PC-9 (cell line): ENCODE data around the gene KCNJ6. TPM values are rescaled to one million over a fixed set of nuclear protein-coding genes. Genes with fewer than 3 reads are reported as not detected.

Experiments used
- BruUV-seq: library from RNA; stranded (reverse); fragments of 400-500 nt; replicated peaks from 2 replicates; lab custom pipeline; 2021; lab: Mats Ljungman, UMichigan
- CTCF ChIA-PET: fragments of 300-600 bp; sonication (Branson Sonifier 250); formaldehyde crosslinking; loops from one replicate; lab custom pipeline; 2022; ENCODE audit warnings: antibody characterized with exemption; lab: Charles Lee
- POLR2A ChIA-PET: fragments of 300-600 bp; sonication (Branson Sonifier 250); formaldehyde crosslinking; loops from one replicate; lab custom pipeline; 2022; ENCODE audit warnings: antibody characterized with exemption; ENCODE audit not compliant: unreplicated experiment; lab: Charles Lee
- DNase-seq, 2 experiments: peaks; one replicate each; pipeline versions ENCODE4 v3.0.0 to v3.0.0-alpha.2; 2015 to 2022; ENCODE audit warnings: mixed read lengths in 1 of 2
- H2AFZ ChIP-seq: fragments of 200-600 bp; sonication (generic); 2 replicates; pipeline ENCODE4 v1.8.1; 2017; ENCODE audit warnings: antibody characterized with exemption
- H3F3A ChIP-seq: fragments of 200-600 bp; sonication (generic); 2 replicates; pipeline ENCODE4 v1.8.1; 2017; ENCODE audit warnings: antibody characterized with exemption, mild to moderate bottlenecking, low read depth; ENCODE audit not compliant: insufficient read depth
- H3K27ac ChIP-seq: fragments of 200-600 bp; sonication (generic); 2 replicates; pipeline ENCODE4 v1.6.1; 2016; ENCODE audit warnings: mixed run types
- H3K27me3 ChIP-seq: fragments of 200-600 bp; sonication (generic); 2 replicates; pipeline ENCODE4 v1.6.1; 2016; ENCODE audit warnings: low read depth, mixed run types; ENCODE audit not compliant: insufficient read depth
- H3K36me3 ChIP-seq: fragments of 200-600 bp; sonication (generic); 2 replicates; pipeline ENCODE4 v1.6.1; 2016; ENCODE audit warnings: low read depth, mixed run types
- H3K4me1 ChIP-seq: fragments of 200-600 bp; sonication (generic); replicated peaks from 2 replicates; pipeline ENCODE4 v1.6.1; 2016; ENCODE audit warnings: mixed run types; ENCODE audit not compliant: insufficient read depth
- H3K4me2 ChIP-seq: fragments of 200-600 bp; sonication (generic); 2 replicates; pipeline ENCODE4 v1.6.1; 2017; ENCODE audit warnings: mixed run types
- H3K4me3 ChIP-seq: fragments of 200-600 bp; sonication (generic); 2 replicates; pipeline ENCODE4 v1.6.1; 2016; ENCODE audit warnings: mixed run types
- H3K79me2 ChIP-seq: fragments of 200-600 bp; sonication (generic); 2 replicates; pipeline ENCODE4 v1.6.1; 2017; ENCODE audit warnings: low read depth, mixed run types
- H3K9me2 ChIP-seq: fragments of 200-600 bp; sonication (generic); 2 replicates; pipeline ENCODE4 v1.8.1; 2017; ENCODE audit warnings: mild to moderate bottlenecking; ENCODE audit not compliant: insufficient read depth
- H3K9me3 ChIP-seq: fragments of 200-600 bp; sonication (generic); 2 replicates; pipeline ENCODE4 v1.8.1; 2016; ENCODE audit warnings: low read depth; ENCODE audit not compliant: insufficient read depth
- H4K20me1 ChIP-seq: fragments of 200-600 bp; sonication (generic); 2 replicates; pipeline ENCODE4 v1.8.1; 2017; ENCODE audit not compliant: insufficient read depth
- CTCF ChIP-seq: fragments of 200-600 bp; sonication (generic); conservative IDR thresholded peaks from 2 replicates; pipeline ENCODE4 v1.6.1; 2017; ENCODE audit warnings: mixed run types, antibody characterized with exemption, mild to moderate bottlenecking, moderate library complexity
- EZH2 ChIP-seq: fragments of 200-600 bp; sonication (generic); IDR thresholded peaks from 2 replicates; pipeline ENCODE4 v1.8.0; 2017; ENCODE audit warnings: antibody characterized with exemption, low read depth
- intact Hi-C: fragments of 100-400 bp; cut with micrococcal nuclease; formaldehyde crosslinking; loops from one replicate; pipeline ENCODE4 v1.10.0; 2022; ENCODE audit not compliant: unreplicated experiment
- total RNA-seq: library from RNA; stranded (reverse); gene quantifications from 2 replicates; pipeline ENCODE4 v1.2.3, GENCODE V29; 2021

Gene KCNJ6
- total RNA-seq, 1 experiment from 2014 or later = not detected

- no peak for DNase-seq
- H3K36me3 ChIP-seq = no peaks in the 10 kb centered on the region
- peaks cover 27% of the 10 kb centered on the region; the same call in 1 of the 2 replicates for H3K27me3 ChIP-seq
- H2AFZ ChIP-seq = no peak overlapping the region
- H3K9me2 ChIP-seq = no peaks in the 10 kb centered on the region
- ChIA-PET POLR2A (no interaction called here), CTCF (interaction anchor here (0.6 kb wide), 1 partner anchor 795 kb away, joined by 3 read pairs; no protein-coding TSS in a partner anchor)
- no TSS peak for BruUV-seq
- H3K4me1 ChIP-seq = no peaks in the 10 kb centered on the region
- H3K4me3 ChIP-seq = no peak overlapping the region
- no peaks in the 10 kb centered on the region for H3K79me2 ChIP-seq
- H3K9me3 ChIP-seq = no peaks in the 10 kb centered on the region
- no peak overlapping the region for H3K27ac ChIP-seq
- no peaks in the 10 kb centered on the region for H3F3A ChIP-seq
- intact Hi-C loops = no loop called here
- no peaks in the 10 kb centered on the region for H4K20me1 ChIP-seq
- TF ChIP-seq EZH2 (no peak), CTCF (no peak)
- no peak overlapping the region for H3K4me2 ChIP-seq
Measured at GRCh38 chr21:37819372-37819771, 96.9 kb downstream of the KCNJ6 start.

DNA sequence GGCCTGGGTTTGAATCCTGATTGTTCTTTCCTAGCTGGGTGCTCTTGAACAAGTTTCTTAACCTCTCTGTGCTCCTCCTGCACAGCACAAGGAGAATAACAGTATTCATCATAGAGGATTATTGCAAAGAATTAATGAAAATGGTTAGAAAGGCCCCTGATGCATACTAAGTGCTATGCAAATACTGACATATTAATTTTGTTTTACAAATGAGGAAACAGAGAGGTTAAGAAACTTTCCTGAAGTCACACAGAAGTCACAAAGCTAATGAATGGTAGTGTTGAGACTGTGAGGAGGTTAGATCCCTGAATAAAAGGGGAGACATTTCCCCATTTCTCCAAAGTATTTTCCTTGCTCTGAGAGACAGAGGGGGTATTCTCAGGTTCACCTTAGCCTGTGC, 99.0 kb downstream of the KCNJ6 start:
- no peak overlapping the region for H3K4me2 ChIP-seq
- no peaks in the 10 kb centered on the region for H3K4me1 ChIP-seq
- BruUV-seq = no TSS peak
- no peak overlapping the region for H3K27ac ChIP-seq
- H3K9me2 ChIP-seq = no peaks in the 10 kb centered on the region
- no peaks in the 10 kb centered on the region for H4K20me1 ChIP-seq
- intact Hi-C loops = no loop called here
- TF ChIP-seq EZH2 (no peak), CTCF (no peak)
- H3F3A ChIP-seq = no peaks in the 10 kb centered on the region
- no peak overlapping the region for H3K4me3 ChIP-seq
- ChIA-PET POLR2A (interaction anchor here (0.7 kb wide), 1 partner anchor 102 kb away, joined by 3 read pairs; no protein-coding TSS in a partner anchor), CTCF (no interaction called here)
- no peak overlapping the region for H2AFZ ChIP-seq
- H3K36me3 ChIP-seq = no peaks in the 10 kb centered on the region
- no peak for DNase-seq
- H3K79me2 ChIP-seq = no peaks in the 10 kb centered on the region
- H3K9me3 ChIP-seq = no peaks in the 10 kb centered on the region
- peaks cover 22% of the 10 kb centered on the region; the same call in 1 of the 2 replicates for H3K27me3 ChIP-seq

DNA sequence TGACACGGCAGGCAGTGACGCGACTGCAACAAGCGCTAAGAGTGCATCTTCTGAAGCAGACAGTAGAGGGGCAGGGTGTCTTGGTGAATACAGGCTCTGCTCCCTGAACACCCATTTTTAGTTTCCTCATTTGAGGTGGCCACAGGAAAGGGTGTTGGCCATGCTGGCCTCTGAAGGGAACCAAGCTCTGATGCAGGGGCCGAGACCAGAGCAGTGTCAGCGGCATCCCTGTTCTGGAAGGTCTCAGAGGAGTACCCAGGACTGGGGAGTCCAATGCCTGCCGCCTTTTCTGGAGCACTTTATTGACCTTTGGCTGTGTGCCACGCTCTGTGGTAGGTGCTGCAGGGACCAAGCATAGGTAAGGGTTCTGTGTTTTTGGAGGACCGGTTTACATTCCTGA, 100.4 kb downstream of the KCNJ6 start:
- no peaks in the 10 kb centered on the region for H3K9me2 ChIP-seq
- H3F3A ChIP-seq = no peaks in the 10 kb centered on the region
- intact Hi-C loops = no loop called here
- no peaks in the 10 kb centered on the region for H3K9me3 ChIP-seq
- POLR2A ChIA-PET = no interaction called here
- BruUV-seq = no TSS peak
- no peaks in the 10 kb centered on the region for H3K4me1 ChIP-seq
- H2AFZ ChIP-seq = no peak overlapping the region
- no peak overlapping the region for H3K27ac ChIP-seq
- H4K20me1 ChIP-seq = no peaks in the 10 kb centered on the region
- H3K36me3 ChIP-seq = no peaks in the 10 kb centered on the region
- no peaks in the 10 kb centered on the region for H3K79me2 ChIP-seq
- DNase-seq = no peak
- H3K4me2 ChIP-seq = no peak overlapping the region
- peaks cover 22% of the 10 kb centered on the region; the same call in 1 of the 2 replicates for H3K27me3 ChIP-seq
- CTCF ChIA-PET = no interaction called here
- no peak for TF ChIP-seq EZH2
- no peak for TF ChIP-seq CTCF
- no peak overlapping the region for H3K4me3 ChIP-seq
